Measurements from ENCODE around the gene COQ8A.
"Not testable (repeated sequence)": the region's sequence is repeated elsewhere in the genome, so short reads cannot be mapped to it uniquely, and the experiment has no call there.

Gene COQ8A

DNA sequence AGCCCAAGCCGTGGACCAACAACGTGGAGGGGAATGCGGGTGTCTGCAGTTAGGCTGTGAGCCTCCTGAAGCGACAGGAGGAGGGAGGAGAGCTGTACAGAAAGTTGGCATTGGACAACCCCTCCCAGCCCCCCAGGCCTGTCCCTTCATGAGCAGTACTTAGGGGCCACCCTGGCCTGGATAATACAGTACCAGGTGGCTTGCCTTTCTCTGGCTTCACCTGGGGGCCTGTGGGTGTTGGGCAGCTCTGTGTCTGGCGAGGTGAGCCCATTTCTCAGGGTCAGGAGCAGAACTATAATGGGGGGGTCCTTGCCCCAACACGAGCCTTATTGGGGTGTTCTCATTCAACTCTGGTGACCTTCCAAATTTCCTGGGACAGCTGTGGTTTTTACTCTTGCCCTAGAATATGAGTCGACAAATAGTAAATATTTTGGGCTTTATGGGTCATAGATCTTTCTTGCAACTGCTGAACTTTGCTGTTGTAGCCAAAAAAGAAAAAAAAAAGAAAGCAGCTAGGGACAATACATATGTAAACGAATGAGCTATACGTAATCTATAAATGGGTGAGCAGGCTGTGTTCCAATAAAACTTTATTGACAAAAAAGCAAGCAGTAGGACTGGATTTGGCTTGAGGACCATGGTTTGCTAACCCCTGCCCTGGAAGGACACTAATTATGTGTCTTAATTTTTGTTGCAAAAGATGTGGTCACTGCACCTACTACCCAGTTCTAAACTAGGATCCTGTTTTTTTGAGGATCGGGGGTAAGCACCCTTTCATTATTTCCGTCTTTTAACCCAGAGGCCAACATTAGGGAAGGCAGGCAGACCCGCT is 11.4 kb downstream of the COQ8A start:
- no peak for DNase-seq (ENCODE audit: low read depth in 2 of 2, low spot score in 1 of 2)

GRCh38 chr1:226952118-226952441 is 12.0 kb downstream of the COQ8A start:
- DNase-seq (ENCODE audit: low read depth in 2 of 2, low spot score in 1 of 2) = no peak

- no peak for DNase-seq (ENCODE audit: low read depth in 2 of 2, low spot score in 1 of 2)
These were observed 13.2 kb downstream of the COQ8A start for GRCh38 chr1:226953175-226953800.

GRCh38 chr1:226954337-226954736 is 14.2 kb downstream of the COQ8A start:
- DNase-seq (ENCODE audit: low read depth in 2 of 2, low spot score in 1 of 2) = no peak

DNA sequence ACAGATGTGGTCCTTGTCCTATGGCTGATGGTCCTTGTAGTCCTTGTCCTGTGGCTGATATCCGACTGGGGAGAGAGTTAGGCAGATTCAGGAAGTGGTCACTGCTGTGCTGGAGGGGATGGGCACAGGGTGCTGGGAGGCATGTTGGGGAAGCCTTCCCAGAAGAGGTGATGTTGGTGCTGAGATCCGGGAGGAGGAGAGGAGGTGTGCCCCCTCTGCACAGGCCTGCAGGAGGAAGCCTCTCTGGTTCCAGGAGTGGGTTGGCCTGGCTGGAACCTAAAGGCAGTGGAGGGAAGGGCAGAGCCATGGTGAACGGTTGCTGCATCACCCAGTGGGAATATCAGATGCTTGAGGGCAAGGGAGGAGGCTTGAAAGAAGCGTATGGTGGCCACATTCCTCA is 14.7 kb downstream of the COQ8A start:
- no peak for DNase-seq (ENCODE audit: low read depth in 2 of 2, low spot score in 1 of 2)

DNA sequence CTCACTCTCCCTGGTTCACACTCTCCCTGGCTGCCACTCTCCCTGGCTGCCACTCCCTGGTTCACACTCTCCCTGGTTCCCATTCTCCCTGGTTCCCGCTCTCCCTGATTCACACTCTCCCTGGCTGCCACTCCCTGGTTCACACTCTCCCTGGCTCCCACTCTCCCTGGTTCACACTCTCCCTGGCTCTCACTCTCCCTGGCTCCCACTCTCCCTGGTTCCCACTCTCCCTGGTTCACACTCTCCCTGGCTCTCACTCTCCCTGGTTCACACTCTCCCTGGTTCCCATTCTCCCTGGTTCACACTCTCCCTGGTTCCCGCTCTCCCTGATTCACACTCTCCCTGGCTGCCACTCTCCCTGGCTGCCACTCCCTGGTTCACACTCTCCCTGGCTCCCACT is 15.8 kb downstream of the COQ8A start:
- not testable (repeated sequence) for DNase-seq (ENCODE audit: low read depth in 2 of 2, low spot score in 1 of 2)

GRCh38 chr1:226956942-226957713 is 17.0 kb downstream of the COQ8A start:
- DNase-seq (ENCODE audit: low read depth in 2 of 2, low spot score in 1 of 2) = no peak

DNA sequence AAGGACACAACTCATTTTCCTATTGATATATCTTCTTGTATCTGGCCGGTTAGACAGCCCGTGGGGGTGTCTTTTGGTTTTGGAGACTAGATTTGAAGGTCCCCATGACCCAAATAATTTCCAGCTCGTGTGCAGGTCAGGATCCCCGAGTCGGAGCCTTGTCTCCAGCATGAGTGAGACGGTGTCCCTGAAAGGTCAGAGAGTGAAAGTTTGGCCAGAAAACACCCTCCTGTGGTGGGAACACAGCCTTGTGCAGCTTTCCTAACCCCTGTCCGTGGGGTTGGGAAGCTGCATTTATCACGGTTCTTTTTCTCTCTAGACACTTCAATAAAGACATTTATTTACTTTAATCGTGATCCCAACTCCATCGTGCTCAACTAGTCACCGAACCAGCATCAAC is 17.6 kb downstream of the COQ8A start:
- no peak for DNase-seq (ENCODE audit: low read depth in 2 of 2, low spot score in 1 of 2)

DNA sequence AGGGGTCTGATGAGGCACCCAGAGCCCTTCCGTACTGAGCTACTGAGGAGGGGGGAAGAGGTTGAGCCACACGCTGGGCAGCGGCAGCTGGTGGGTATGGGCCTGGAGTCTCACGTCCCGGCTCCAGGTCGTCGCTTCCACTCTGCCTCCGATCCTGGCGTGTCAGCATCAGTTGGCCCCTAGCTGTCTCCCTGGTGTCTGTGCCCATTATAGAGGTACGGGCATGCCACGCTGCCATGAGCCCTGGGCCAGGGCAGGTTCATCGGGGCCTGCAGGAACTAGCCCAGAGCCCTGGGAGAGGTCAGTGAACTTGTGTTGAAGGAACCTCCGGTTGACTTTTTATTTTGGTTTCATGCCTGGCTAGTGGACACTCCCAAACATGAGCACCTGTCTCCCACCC is 18.2 kb downstream of the COQ8A start:
- DNase-seq (ENCODE audit: low read depth in 2 of 2, low spot score in 1 of 2) = no peak

GRCh38 chr1:226960256-226960655 is 20.2 kb downstream of the COQ8A start:
- DNase-seq (ENCODE audit: low read depth in 2 of 2, low spot score in 1 of 2) = no peak

- no peak for DNase-seq (ENCODE audit: low read depth in 2 of 2, low spot score in 1 of 2)
These were observed 21.1 kb downstream of the COQ8A start for GRCh38 chr1:226960944-226961765.

DNA sequence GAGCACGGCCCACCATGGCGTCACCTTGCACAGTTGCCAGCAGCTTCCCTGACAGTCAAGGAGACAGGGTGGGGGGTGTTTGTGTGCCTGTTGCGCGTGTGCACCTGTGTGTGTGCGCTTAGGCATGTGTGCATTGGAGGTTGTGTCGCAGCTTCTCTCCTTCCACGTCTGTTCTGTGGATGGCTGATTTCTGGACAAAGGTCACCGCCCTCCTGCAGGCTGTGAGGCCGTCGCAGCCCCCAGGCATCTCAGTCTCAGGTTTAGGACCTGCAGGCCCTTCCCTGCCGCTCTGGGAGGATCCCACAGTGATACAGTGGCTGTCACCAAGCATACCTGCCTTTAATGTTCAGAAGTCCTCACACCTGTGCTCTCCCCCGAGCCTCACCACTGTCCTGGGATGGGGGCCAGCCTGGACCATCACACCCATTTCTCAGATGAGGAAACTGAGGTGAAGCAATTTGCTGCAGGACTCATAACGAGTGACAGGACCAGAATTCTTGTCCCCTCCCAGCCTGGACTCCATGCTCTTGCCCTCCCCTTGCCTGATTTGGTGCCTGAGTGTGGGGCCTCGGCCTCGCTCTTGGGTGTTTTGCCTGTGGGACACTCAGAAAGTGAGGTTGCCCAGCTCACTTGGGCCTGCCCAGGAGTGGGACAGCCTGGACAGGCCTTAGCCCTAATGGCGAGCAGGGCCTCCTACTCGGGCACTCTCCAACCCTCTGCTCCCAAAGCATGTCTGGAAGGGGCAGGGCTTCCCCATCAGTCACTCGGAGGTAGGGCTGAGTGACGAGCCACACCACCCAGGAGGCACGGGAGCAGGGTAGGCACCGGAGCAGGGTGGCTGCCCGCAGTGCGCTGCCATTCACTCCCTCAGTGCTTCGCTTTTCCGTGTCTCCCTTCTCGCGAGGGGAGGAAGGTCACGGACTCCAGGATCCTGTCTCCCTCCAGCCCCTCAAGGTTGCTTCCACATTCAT is 22.6 kb downstream of the COQ8A start:
- DNase-seq (ENCODE audit: low read depth in 2 of 2, low spot score in 1 of 2) = no peak

- DNase-seq (ENCODE audit: low read depth in 2 of 2, low spot score in 1 of 2) = no peak
These were observed 24.0 kb downstream of the COQ8A start for GRCh38 chr1:226964068-226964425.

DNA sequence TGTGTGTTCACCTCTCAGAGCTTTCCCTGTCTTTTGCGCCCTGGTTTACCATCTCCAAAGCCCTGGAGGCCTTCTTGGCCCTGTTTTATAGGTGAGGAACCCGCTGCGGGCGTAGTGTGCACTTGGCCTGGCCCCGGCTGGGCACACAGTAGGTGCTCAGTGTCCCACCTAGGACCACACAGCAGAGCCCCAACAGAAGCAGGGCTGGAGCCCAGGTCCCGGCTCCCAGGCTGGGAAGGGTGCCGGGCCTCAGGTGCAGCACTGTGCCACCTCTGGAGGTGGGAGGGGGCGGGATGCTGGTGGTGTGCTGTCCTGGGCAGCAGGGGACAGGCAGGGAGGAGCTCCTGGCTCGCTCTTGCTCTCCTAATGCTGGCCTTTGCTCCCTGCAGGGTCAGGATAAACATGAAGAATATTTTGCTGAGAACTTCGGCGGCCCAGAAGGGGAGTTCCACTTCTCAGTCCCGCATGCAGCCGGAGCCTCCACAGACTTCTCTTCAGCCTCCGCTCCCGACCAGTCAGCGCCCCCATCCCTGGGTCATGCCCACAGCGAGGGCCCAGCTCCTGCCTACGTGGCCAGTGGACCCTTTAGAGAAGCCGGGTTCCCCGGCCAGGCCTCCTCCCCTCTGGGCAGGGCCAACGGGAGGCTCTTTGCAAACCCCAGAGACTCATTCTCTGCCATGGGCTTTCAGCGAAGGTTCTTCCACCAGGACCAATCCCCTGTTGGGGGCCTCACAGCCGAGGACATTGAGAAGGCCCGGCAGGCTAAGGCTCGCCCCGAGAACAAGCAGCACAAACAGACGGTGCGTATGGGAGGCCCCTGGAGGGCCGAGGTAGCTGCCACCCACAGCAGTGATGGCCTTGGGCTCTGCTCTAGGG is 24.8 kb downstream of the COQ8A start:
- DNase-seq (ENCODE audit: low read depth in 2 of 2, low spot score in 1 of 2) = no peak

- DNase-seq (ENCODE audit: low read depth in 2 of 2, low spot score in 1 of 2) = no peak
These were observed 25.7 kb downstream of the COQ8A start for GRCh38 chr1:226965581-226966440.

DNA sequence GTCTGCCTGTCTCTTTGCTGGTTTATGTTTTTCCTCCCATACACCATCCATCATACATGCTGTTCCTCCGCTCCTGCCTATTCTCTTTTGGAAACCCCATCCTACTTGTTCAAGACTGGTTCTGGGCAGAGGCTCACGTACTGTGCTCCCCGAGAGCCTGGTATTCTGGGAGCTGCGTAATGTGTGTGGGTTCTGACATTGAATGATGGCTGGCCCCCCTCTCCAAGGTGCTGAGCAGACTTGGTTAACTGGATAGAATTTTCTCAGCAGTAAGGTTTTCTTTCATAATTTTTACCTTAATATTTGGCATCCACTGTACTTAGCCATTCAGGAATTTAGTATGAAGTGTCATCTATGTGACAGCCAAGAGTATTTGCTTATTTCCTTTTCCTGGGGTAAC is 26.6 kb downstream of the COQ8A start:
- DNase-seq (ENCODE audit: low read depth in 2 of 2, low spot score in 1 of 2) = no peak

GRCh38 chr1:226967665-226968064 is 27.6 kb downstream of the COQ8A start:
- no peak for DNase-seq (ENCODE audit: low read depth in 2 of 2, low spot score in 1 of 2)

- DNase-seq (ENCODE audit: low read depth in 2 of 2, low spot score in 1 of 2) = no peak
These were observed 31.7 kb downstream of the COQ8A start for GRCh38 chr1:226971765-226972164.
